ENCODE data around the gene RAB21. TPM values are rescaled to one million over a fixed set of nuclear protein-coding genes. Genes with fewer than 3 reads are reported as not detected.

The RAB21 gene, protein sequence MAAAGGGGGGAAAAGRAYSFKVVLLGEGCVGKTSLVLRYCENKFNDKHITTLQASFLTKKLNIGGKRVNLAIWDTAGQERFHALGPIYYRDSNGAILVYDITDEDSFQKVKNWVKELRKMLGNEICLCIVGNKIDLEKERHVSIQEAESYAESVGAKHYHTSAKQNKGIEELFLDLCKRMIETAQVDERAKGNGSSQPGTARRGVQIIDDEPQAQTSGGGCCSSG
- 10 to 100 TPM in 2 of 3 donors, 1 to 10 TPM in 1; 8.6 to 40.5 (median 29.9) TPM for polyA plus RNA-seq

DNA sequence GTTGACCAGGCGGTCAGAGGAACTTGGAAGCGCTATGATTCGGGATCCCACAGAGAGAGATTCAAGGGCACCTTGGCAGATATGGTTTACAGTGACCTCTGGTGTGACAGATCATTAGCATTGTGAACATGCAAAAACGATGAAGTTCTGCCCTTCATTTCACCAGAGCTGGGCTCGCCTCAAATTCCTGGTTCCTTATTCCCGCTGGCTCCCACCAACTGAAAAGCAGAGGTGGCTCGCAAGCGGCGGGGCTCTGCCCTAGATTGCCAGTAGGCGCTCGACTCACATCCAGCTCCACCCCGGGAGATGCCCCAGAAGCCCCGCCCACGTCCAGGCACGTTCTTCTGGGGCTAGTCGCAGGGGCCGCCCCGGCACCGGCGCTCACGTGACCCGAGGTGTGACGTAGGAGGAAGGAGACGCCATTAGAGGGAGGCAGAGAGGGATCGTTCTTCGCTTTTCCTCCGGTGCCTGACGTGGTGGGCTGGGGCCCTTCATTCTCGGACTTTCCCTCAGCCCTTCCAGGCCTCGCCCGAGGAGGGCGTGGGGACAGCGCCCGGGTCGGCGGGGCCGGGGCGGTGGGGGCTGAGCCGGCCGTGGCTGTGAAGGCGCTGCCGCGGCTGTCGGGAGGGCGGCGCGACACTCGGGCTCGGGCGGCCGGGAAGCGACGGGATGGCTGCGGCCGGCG, at the start of gene RAB21:
TSS of gene RAB21 (plus strand) at position 403 of the 685 bp plus-strand sequence. CDS start at position 670, 267 bp downstream.
- WGBS, 3 donors: 1 to 2% (median 1%) methylated on average over 40 to 56 of the region's 56 CpGs
- H3K27ac ChIP-seq (ENCODE audit: low read depth, low read length): peak within 1 kb of the TSS; percentile 94

DNA sequence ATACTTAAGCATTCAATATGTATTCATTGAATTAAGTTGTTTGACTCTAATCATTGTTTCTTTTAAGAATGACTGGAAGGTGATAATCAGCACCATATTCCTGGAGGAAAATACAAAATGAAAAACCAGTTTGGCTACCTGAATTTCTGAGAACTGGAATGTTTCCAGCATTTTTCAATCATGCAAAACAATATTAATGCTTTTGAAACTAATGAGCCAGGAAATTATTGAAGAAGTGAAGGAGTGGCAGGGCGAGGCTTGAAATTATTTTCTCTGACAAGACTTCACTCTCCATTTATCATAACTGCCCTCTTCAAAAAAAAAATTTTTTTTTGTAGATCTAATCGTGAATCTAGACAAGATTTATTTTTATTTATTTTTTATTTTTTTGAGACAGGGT, 49.7 kb upstream of the RAB21 start:
- WGBS, 3 donors: 78 to 92% (median 89%) methylated on average over 2 of the region's 2 CpGs
- H3K27ac ChIP-seq (ENCODE audit: low read depth, low read length): no peak overlapping the region

- 96 to 97% (median 96%) methylated on average over 1 of the region's 1 CpG for WGBS, 3 donors
- H3K27ac ChIP-seq (ENCODE audit: low read depth, low read length): no peak overlapping the region
Observed at GRCh38 chr12:71708658-71709057, 46.0 kb upstream of the RAB21 start.

GRCh38 chr12:71710276-71711125, 44.2 kb upstream of the RAB21 start:
- H3K27ac ChIP-seq (ENCODE audit: low read depth, low read length): no peak overlapping the region
- 92 to 98% (median 94%) methylated on average over 7 of the region's 7 CpGs for WGBS, 3 donors

DNA sequence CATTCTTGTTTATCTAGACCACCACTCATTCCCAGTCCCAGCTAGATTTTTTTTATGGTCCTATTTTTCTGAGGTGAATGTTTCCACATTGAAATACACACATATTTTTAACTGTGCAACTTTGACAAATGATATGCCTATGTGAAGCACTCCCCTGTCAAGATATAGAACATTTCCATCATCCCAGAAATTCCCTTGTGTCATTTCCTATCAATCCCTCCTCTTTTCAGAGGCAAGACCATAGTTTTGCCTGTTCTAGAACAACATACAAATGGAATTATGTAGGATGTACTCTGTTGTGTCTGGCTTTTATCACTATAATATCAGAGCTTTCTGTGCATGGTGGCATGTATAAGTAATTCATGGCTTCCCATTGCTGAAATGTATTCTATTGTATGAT, 36.1 kb upstream of the RAB21 start:
- H3K27ac ChIP-seq (ENCODE audit: low read depth, low read length): no peak overlapping the region

GRCh38 chr12:71719647-71720370, 34.9 kb upstream of the RAB21 start:
- H3K27ac ChIP-seq (ENCODE audit: low read depth, low read length): no peak overlapping the region
- 74 to 86% (median 80%) methylated on average over 5 of the region's 5 CpGs for WGBS, 3 donors

DNA sequence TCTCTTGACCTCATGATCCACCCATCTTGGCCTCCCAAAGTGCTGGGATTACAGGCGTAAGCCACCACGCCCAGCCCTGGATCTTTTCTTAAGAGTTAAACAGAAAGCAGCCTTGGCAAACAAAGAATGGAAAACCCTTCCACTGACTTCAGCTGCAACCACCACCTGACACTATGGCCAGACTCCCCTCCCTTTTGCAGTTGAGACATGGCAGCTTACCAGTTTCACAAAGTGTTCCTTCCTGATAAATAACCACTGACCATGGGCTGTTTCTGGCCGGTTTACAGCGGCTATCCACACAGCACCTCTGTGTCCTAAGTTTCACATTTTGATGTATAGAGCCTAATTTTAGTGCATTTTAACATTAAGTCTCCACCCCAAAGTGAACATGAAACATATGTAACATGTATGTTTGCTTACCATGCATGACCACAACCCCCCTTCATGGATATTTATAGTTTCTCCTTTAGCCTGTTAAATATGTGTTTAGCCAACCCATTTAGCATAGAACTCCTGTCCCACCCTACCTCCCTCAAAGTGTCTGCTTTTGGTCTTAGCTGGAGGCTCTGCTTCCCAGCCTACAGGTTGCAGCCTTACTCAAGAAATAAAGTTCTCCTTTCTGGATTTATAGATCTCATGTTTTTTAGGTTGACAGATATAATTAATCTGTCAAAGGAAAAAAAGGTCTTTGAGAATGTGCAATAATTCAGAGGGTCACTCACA, 32.7 kb upstream of the RAB21 start:
- H3K27ac ChIP-seq (ENCODE audit: low read depth, low read length): no peak overlapping the region
- WGBS, 3 donors: 89 to 90% (median 89%) methylated on average over 4 of the region's 4 CpGs

GRCh38 chr12:71725011-71725410, 29.7 kb upstream of the RAB21 start:
- WGBS, 3 donors: 77 to 88% (median 82%) methylated on average over 3 of the region's 3 CpGs
- no peak overlapping the region for H3K27ac ChIP-seq (ENCODE audit: low read depth, low read length)

GRCh38 chr12:71726548-71726947, 28.1 kb upstream of the RAB21 start:
- 83 to 89% (median 88%) methylated on average over 2 of the region's 2 CpGs for WGBS, 3 donors
- H3K27ac ChIP-seq (ENCODE audit: low read depth, low read length): no peak overlapping the region

DNA sequence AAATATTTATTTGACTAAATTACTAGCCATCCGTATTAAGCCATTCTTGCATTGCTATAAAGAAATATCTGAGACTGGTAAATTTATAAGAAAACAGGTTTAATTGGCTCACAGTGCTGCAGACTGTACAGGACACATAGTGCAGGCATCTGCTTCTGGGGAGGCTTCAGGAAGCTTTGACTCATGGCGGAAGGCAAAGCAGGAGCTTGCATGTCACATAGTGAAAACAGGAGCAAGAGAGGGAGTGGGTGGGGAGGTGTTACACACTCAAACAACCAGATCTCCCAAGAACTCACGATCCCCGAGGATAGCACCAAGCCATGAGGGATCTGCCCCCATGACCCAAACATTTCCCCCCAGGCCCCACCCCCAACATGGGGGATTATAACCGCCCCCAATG, 26.7 kb upstream of the RAB21 start:
- 83 to 96% (median 86%) methylated on average over 5 of the region's 5 CpGs for WGBS, 3 donors

GRCh38 chr12:71730936-71731335, 23.7 kb upstream of the RAB21 start:
- H3K27ac ChIP-seq (ENCODE audit: low read depth, low read length): no peak overlapping the region
- WGBS, 3 donors: 75 to 83% (median 76%) methylated on average over 7 of the region's 7 CpGs

More for the DNA sequence above, 26.7 kb upstream of the RAB21 start:
- no peak overlapping the region for H3K27ac ChIP-seq (ENCODE audit: low read depth, low read length)

DNA sequence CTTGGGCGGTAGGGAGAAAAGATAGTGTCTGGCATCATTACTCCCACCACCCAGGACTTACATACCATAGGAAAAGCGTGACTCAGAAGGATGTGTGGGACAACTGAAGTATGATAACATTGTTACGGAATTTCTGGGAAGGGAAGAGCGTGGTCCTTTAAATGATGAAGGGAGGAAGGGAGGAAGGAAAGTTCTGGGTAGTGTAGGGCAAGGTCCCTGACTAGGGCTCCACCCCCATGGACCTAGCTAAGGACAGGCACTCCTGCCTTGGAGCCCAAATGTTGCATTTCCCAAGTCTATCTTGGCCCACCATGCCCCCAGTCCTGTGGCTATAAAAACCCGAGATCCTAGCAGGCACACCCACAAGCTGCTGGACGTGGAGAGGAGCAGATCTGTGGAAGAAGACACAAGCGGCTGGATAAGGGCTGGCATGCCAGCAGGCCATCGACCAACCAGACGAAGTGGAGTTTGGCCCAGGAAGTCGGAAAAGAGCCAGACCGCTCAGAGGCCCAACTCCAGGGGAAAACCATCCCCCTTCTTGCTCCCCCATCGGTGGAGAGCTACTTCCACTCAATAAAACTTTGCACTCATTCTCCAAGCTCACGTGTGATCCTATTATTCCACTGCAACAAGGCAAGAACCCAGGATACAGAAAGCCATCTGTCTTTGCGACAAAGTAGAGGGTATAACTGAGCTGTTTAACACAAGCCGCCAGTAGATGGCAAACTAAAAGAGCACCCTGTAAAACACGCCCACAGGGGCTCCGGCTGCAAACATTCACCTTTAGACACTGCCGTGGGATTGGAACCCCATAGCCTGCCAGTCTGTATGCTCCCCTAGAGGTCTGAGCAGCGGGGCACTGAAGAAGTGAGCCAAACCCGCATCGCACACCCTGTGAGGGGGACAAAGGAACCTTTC, 23.0 kb upstream of the RAB21 start:
- 73 to 84% (median 81%) methylated on average over 21 of the region's 21 CpGs for WGBS, 3 donors

DNA sequence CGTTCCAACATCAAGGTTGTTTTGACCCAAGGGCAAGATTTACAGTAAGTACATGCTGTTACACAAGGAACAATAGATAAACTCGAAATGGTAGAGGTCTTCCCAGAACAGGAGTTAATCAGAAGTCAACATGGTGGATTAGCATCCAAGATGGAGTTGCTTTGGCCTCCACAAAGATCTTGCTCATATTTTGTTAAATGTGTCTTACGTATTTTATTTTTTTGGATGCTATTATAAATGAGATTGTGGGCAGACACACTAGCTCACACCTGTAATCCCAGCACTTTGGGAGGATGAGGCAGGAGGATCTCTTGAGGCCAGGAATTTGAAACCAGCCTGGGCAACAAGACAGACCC, 22.3 kb upstream of the RAB21 start:
- 77 to 87% (median 82%) methylated on average over 3 of the region's 3 CpGs for WGBS, 3 donors
- H3K27ac ChIP-seq (ENCODE audit: low read depth, low read length): no peak overlapping the region

More for the DNA sequence above, 23.0 kb upstream of the RAB21 start:
- no peak overlapping the region for H3K27ac ChIP-seq (ENCODE audit: low read depth, low read length)

GRCh38 chr12:71737197-71737596, 17.5 kb upstream of the RAB21 start:
- 90 to 100% (median 100%) methylated on average over 1 of the region's 1 CpG for WGBS, 3 donors
- no peak overlapping the region for H3K27ac ChIP-seq (ENCODE audit: low read depth, low read length)

DNA sequence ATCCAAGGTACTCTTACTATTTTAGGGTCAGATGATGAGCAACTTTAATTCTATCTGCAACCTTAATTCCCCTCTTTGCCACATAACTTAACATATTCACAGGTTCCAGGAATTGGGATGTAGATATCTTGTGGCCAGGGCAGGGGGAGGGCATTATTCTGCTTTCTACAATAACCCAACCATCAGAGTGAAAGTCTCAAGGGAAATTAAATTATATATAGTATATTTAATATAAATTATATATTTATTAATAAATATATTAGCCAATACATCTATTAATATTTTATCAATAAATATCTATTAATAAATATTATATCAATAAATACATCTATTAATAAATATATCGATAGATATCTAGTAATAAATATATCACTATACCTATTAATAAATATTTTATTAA, 11.7 kb upstream of the RAB21 start:
- 0 to 94% (median 8%) methylated on average over 1 of the region's 1 CpG for WGBS, 3 donors
- H3K27ac ChIP-seq (ENCODE audit: low read depth, low read length): no peak overlapping the region

- WGBS, 3 donors: 87 to 92% (median 89%) methylated on average over 5 of the region's 5 CpGs
- H3K27ac ChIP-seq (ENCODE audit: low read depth, low read length): no peak overlapping the region
Observed at GRCh38 chr12:71744522-71745300, 10.0 kb upstream of the RAB21 start.
